NCI-H2081 (cell line): ENCODE results near the gene TIAM2.

ENCODE experiments used
- DNase-seq, 2 experiments: peaks; one replicate each; lab custom pipeline; 2025; lab: John Stamatoyannopoulos, UW

The TIAM2 gene

DNA sequence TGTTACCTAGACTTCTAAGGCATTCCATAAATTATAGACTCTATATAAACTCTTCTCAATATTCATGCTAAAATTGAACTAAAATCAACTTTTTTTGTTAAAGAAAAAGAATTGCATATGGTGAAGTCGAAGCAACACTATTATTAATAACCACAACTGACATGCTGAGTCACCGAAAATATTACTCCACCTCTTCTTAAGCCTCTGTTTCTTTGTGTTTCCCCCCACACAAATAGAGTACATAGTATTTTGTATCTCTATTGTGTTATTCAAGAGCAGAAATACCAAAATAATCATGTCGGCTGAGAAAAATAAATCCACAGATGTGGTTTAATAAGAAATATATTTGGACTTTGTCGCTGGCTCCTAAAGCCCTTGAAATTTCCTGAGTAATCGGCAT, 295.4 kb downstream of the TIAM2 start:
- DNase-seq = no peak

DNA sequence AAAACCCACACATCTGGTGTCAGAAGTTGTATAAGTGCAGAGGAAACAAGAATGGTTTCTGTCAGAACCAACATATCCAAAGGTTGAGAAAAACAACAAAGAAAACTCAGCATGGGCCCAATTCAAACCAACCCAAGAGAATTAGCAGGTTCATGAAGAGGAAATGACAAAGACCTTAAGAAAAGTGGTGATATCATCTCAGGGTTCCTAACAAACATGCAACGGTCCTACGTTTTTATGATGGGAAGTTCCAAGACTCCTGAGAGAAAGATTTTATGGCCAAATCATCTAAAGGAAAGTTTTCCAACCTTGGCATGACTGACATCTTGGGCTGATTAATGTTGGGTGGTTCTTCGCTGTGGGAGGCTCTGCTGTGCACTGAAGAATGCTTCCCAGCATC, 296.2 kb downstream of the TIAM2 start:
- DNase-seq = no peak

DNA sequence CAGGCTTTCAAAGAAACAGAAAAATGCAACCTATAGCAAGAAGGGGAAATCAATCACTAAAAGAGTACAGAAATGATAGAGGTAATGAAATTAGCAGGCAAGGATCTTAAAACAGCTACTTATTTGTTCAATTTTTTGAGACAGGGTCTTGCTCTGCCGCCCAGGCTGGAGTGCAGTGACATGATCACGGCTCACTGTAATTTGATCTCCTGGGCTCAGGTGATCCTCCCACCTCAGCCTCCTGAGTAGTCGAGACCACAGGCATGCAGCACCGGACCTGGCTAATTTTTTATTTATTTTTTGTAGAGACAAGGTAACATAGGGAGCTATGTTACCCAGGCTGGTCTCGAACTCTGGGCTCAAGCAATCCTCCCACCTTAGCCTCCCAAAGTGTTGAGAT, 297.6 kb downstream of the TIAM2 start:
- DNase-seq = no peak

DNA sequence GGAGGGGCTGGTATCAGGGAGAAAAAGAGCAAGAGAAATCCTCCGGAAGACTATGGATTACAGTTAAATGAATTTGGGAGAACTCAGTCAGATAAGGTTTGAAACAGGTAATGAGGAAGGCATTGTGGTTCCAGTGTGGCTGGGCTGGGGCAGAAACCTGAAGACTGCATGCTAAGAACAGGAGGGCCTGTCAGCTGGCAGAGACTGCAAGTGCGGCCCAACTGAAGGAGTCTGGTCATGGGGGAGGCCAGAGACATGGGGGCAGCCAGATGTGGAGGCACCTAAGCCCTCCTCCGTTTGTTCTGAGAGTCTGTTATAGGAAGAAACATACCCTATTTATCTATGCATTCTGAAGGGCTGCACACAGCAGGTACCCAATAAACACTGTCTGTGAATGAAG, 302.6 kb downstream of the TIAM2 start:
- no peak for DNase-seq

DNA sequence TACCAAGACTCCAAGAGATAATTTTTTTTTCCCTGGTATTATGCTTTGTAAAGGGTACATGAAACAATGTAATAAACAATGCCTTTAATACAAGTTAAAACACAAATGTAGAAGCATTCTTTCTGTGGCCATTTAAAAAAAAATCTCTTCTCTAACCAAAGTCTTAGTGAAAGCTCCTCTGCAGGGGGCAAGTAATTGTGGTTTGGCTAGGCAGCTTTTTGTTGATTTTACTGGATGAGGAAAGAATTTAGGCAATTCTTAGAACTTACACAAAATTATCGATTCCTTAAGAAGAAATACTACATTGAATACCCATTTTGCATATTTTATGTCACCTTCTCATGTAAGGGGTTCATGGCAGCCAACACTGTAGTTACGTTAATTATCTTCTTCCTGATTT, 306.8 kb downstream of the TIAM2 start:
- no peak for DNase-seq

DNA sequence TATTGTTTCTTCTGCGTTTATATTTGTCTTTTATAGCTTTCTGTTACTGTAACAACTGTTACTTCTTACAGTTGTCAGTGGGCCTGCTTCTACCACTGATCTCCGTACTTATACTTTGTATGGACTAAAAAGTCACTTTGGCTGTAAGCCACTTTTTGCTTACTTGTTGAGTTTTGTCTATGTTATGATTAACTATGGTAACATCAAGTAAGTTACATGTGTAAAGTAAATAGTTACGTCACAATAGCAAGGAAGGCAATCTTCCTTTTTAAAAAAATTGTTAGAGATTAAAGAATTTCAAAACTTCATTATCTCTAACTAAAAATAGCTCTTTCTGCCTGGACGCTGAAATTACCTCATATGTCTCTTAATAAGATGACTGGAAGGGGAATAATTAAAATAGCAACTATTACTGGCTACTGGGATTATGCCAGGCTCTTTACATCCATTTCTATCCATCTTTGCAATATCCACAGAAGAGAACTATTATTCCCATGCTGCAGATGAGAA, 308.3 kb downstream of the TIAM2 start:
- DNase-seq = no peak

DNA sequence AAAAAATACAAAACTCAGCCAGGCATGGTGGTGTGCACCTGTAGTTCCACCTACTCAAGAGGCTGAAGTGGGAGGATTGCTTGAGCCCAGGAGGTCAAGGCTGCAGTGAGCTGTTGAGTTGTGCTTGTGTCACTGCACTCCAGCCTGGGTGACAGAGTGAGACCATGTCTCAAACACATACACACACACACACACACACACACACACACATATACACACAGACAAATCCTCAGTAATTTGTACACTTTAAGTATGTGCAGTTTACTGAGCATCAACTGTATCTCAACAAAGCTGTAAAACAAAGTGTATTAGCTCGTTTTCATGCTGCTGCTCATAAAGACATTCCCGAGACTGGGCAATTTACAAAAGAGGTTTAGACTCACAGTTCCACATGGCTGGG, 311.8 kb downstream of the TIAM2 start:
- DNase-seq = no peak
